ENCODE results near the gene SLC39A3. TPM values are rescaled to one million over a fixed set of nuclear protein-coding genes. Genes with fewer than 3 reads are reported as not detected.
"Not testable (repeated sequence)": the region's sequence is repeated elsewhere in the genome, so short reads cannot be mapped to it uniquely, and the experiment has no call there.

Gene SLC39A3
- total RNA-seq, 1 experiment from 2014 or later = 43.0 TPM

DNA sequence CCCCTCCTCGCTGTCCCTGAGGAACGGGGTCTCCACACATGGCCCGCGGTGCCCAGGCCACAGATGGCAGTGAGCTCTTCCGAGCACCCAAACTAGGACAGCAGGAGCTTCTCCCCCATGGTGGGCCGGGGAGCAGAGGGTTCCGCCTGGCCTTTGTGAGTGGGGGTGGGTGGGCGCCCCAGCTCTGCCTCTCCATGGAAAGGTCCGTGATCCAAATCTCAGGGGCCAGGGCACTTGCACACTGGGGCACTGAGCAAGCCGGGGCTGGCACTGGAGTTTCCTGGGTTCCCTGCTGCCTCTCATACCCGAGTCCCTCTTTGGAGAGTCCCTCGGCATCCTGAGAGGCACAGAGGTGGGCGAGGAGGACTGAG is 16.5 kb downstream of the SLC39A3 start:
- DNase-seq (ENCODE audit: low spot score) = no peak

DNA sequence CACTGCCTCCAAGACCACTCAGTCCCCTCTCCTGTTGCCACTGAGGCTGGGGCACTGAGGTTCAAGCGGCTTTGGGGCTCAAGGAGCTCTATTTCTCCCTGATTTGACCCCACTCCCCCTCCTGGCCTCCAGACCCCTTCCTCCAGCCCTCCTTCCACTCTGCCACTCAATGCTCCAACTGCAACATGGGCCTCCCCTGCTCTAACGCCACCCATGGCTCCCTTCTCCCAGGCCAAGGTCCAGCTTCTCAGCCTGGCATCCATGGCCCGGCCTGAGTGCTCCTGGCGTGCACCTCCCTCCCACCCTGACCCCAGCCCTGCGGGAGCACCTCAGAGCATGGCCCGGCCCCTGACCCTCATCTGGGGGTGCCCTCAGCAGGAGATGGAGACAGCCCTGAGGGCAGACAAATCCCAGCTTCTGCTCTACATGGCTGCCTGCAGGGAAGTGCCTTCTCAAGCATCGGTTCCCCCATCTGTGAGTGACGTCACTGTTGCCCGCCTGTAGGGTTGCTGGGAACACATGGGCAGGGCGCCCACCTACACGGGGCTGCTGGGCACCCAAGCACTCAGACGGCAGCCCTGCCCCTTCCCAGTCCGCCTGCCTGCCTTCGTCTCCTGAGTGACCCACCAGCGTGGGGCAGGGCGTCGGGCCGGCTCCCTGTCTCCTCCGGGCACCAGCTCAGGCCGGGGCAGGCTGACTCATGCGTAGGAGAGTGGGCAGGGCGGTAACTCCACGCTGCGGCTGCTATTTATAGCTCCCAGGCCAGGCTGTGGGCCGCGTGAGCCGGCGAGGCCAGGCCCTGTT is 17.1 kb downstream of the SLC39A3 start:
- no peak for DNase-seq (ENCODE audit: low spot score)

- DNase-seq (ENCODE audit: low spot score) = no peak
Measured at GRCh38 chr19:2721570-2722540, 18.0 kb downstream of the SLC39A3 start.

DNA sequence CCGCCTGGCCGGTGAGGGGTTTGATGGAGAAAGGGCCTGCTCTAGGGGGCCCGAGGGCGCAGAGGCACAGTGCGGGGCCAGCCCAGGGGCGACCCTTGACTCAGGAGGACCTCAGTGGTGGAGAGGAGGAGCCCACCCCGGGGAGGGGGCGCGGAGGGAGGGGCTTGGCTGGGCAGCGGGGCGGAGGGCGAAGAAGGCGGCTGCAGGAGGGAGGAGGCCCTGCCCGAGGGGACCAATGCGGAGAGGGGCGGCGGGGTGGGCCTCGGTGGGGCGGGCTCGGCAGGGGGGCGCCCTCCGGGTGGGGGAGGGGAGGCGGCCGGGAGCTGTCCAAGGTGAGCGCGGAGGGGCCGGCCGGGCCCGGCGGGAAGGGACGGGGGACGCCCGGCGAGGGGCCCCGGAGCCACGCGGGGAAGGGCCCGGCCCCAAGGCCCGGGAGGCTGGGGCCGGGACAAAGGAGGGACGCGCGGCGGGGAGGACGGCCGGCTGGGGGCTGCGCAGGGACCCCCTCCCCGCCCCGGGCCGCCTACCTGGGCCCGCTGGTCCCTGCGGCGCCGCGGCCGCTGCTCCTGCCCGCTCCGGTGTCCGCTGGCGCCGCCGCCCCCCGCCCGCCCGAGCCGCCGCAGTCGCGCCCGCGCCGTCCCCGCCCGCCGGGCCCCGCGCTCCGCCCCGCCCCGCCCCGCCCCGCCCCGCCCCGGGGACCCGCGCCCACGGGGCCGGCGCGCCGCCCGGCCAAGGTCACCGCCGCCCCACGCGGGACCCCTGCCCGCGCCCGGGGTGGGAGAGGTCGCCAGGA is 18.8 kb downstream of the SLC39A3 start, which contains the start of gene DIRAS1:
Gene DIRAS1 (minus strand): TSS at position 596 of the 793 bp plus-strand sequence. CDS start 3,566 bp downstream, outside the sequence.
- no peak for DNase-seq (ENCODE audit: low spot score)

- DNase-seq (ENCODE audit: low spot score) = no peak
Measured at GRCh38 chr19:2719920-2720776, 19.7 kb downstream of the SLC39A3 start.

- DNase-seq (ENCODE audit: low spot score) = no peak
Measured at GRCh38 chr19:2719232-2719735, 20.5 kb downstream of the SLC39A3 start.

DNA sequence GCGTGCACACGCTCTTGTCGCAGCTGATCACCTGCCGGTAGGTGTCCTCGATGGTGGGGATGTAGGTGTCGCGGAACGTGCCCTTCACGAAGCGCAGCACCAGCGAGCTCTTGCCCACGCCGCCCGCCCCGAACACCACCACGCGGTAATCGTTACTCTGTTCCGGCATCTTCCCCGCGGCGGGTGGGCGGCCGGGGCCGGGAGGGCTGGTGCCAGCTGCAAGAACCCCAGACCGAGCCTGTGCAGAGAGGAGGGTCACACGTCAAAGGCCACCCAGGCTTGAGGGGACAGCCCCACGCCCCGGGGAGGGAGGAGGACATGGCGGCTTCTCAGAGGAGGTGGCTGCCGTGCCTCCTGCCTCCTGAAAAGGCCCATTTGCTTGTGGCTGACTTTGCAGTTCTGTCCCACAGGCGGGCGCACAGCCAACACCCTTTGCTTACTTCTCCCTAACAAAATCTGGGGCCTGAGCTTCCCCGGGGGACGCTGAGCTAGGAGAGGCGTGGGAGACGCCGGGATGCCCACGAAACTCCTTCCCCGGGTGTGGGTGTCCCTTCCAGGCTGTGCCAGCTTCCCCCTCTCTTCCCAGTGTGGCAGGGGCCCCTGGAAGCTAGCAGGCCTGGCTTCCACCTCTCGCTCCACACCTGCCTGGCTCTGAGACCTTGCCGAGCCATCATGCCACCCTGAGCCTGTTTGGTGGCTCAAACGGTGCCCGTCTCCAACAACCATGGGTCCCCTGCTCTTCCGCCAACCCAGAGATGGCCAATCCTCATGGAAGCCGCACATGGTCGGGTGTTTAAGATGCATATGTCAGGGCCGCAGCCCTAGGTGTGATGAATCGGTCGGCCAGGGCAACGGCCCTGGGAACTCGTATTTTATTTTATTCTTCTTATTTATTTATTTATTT is 21.9 kb downstream of the SLC39A3 start:
- no peak for DNase-seq (ENCODE audit: low spot score)

DNA sequence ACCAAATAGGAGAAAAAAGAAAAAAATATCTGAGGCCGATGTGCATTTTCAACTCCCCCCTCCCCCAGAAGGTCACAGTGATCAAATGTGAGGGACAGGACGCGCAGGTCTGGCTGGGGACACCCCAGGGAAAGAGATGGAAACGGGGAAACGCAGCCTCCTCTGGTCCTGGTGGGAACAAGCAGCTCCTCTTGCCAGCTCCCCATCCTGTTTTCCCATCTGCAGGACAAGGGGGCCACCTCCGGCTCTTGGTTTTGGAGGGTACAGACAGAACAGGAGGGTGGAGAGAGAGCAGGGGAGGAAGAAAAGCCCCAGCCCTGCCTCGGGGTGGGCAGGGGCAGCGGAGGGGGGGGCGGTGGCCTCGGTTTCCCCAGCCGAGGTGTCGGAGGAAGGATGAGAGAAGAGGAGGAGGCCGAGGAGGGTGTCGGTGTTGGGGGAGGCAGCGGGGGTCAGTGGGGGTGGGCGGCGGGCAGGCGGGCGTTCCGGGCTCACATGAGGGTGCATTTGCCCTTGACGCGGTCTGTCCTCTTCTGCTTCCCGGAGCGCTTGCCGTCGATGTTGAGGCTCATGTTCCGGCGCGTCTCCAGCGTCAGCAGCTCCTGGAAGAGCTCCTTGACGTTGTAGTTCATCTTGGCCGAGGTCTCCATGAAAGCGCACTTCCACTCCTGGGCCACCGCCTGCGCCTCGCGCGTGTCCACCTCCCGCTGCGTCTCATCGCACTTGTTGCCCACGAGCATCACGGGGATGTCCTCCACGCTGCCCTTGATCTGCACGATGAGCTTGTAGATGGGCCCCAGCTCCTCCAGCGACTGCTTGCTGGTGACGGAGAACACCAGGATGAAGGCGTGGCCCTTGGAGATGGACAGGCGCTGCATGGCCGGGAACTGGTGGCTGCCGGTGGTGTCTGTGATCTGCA is 22.8 kb downstream of the SLC39A3 start:
- DNase-seq (ENCODE audit: low spot score) = no peak

DNA sequence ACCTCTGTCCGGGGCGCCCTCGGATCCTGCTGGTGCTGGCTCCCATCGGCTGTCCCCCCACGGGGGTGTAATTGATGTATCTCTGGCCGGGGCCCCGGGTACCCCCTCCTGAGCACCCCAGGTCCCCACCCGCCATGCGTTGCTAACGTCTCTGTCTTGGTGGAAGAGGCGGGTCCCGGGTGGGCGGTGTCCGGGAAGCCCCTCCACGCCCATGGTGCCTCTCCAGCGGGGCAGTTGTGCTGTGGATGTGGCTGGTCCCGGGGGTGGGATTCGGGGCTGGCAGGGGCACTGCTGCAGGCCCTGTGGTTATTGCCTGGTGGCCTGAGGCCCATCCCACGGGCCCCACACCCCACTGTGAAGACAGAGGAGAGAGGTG is 23.6 kb downstream of the SLC39A3 start:
- DNase-seq (ENCODE audit: low spot score) = no peak

- DNase-seq (ENCODE audit: low spot score) = no peak
Measured at GRCh38 chr19:2715470-2716274, 24.1 kb downstream of the SLC39A3 start.

- no peak for DNase-seq (ENCODE audit: low spot score)
Measured at GRCh38 chr19:2714531-2715269, 25.1 kb downstream of the SLC39A3 start.

DNA sequence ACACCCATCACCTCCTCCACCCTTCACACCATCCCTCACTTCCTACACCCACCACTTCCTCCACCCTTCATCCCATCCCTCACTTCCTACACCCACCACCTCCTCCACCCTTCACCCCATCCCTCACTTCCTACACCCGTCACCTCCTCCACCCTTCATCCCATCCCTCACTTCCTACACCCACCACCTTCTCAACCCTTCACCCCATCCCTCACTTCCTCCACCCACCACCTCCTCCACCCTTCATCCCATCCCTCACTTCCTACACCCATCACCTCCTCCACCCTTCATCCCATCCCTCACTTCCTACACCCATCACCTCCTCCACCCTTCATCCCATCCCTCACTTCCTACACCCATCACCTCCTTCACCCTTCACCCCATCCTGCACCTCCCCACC is 25.7 kb downstream of the SLC39A3 start:
- not testable (repeated sequence) for DNase-seq (ENCODE audit: low spot score)

- DNase-seq (ENCODE audit: low spot score) = not testable (repeated sequence)
Measured at GRCh38 chr19:2713170-2713569, 26.6 kb downstream of the SLC39A3 start.

DNA sequence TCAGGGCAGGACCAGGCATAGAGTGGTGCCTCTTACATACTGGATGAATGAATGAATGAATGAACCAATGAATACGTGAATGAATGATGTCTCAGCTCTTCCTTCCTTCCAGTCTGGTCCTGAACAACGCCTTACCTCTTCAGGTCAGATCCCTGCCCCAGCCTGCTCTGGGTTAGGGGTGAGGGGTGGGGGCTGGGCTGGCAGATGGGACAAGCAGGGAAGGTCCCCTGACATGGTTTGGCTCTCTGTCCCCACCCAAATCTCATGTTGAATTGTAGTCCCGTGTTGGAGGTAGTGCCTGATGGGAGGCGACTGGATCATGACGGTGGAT is 28.0 kb downstream of the SLC39A3 start:
- no peak for DNase-seq (ENCODE audit: low spot score)

GRCh38 chr19:2711172-2711874 is 28.5 kb downstream of the SLC39A3 start:
- DNase-seq (ENCODE audit: low spot score) = no peak

- no peak for DNase-seq (ENCODE audit: low spot score)
Measured at GRCh38 chr19:2706251-2706650, 33.6 kb downstream of the SLC39A3 start.

Measured in HT-29 (cell line).